NCI-H187 (cell line): ENCODE measurements around the gene UBAC2.
"Not testable (repeated sequence)": the region's sequence is repeated elsewhere in the genome, so short reads cannot be mapped to it uniquely, and the experiment has no call there.

Experiments used
- DNase-seq, 2 experiments: peaks; one replicate each; lab custom pipeline; 2025; lab: John Stamatoyannopoulos, UW

UBAC2 gene

GRCh38 chr13:99214731-99215130 is 14.1 kb downstream of the UBAC2 start:
- no peak for DNase-seq

GRCh38 chr13:99215184-99215830 is 14.7 kb downstream of the UBAC2 start:
- DNase-seq = peak; percentile 76 to 80

- DNase-seq = no peak
These were observed 16.9 kb downstream of the UBAC2 start for GRCh38 chr13:99217461-99218110.

GRCh38 chr13:99218126-99218525 is 17.5 kb downstream of the UBAC2 start:
- no peak for DNase-seq

GRCh38 chr13:99218545-99218944 is 17.9 kb downstream of the UBAC2 start:
- DNase-seq = no peak

- no peak for DNase-seq
These were observed 18.3 kb downstream of the UBAC2 start for GRCh38 chr13:99218969-99219368.

- no peak for DNase-seq
These were observed 19.7 kb downstream of the UBAC2 start for GRCh38 chr13:99220199-99220935.

- no peak for DNase-seq
These were observed 21.0 kb downstream of the UBAC2 start for GRCh38 chr13:99221567-99222239.

GRCh38 chr13:99223587-99223986 is 22.9 kb downstream of the UBAC2 start:
- no peak for DNase-seq

GRCh38 chr13:99224021-99224420 is 23.4 kb downstream of the UBAC2 start:
- DNase-seq = no peak

GRCh38 chr13:99225078-99225477 is 24.4 kb downstream of the UBAC2 start:
- DNase-seq = no peak

- no peak for DNase-seq
These were observed 25.9 kb downstream of the UBAC2 start for GRCh38 chr13:99226513-99226912.

- DNase-seq = no peak
These were observed 26.8 kb downstream of the UBAC2 start for GRCh38 chr13:99227331-99227900.

GRCh38 chr13:99227909-99228688 is 27.4 kb downstream of the UBAC2 start:
- no peak for DNase-seq

- no peak for DNase-seq
These were observed 28.4 kb downstream of the UBAC2 start for GRCh38 chr13:99228737-99229691.

GRCh38 chr13:99230588-99230987 is 29.9 kb downstream of the UBAC2 start:
- not testable (repeated sequence) for DNase-seq

- no peak for DNase-seq
These were observed 30.3 kb downstream of the UBAC2 start for GRCh38 chr13:99230991-99231390.

GRCh38 chr13:99231721-99232120 is 31.1 kb downstream of the UBAC2 start:
- DNase-seq = no peak

GRCh38 chr13:99237981-99238662 is 37.5 kb downstream of the UBAC2 start:
- DNase-seq = no peak

GRCh38 chr13:99246100-99246499 is 45.4 kb downstream of the UBAC2 start:
- no peak for DNase-seq
